GM23248 (cell line): ENCODE measurements around the gene PPEF1.

Experiments used
- EZH2 ChIP-seq: fragments of 200-600 bp; sonication (generic); IDR thresholded peaks from 2 replicates; pipeline ENCODE4 v1.6.1; 2018; ENCODE audit warnings: antibody characterized with exemption, mild to moderate bottlenecking; ENCODE audit not compliant: insufficient read depth, poor library complexity, severe bottlenecking
- EZH2phosphoT487 ChIP-seq: fragments of 200-600 bp; sonication (generic); IDR thresholded peaks from 2 replicates; pipeline ENCODE4 v1.6.1; 2018; ENCODE audit warnings: antibody characterized with exemption, moderate library complexity, mild to moderate bottlenecking, low read depth; ENCODE audit not compliant: insufficient read depth

DNA sequence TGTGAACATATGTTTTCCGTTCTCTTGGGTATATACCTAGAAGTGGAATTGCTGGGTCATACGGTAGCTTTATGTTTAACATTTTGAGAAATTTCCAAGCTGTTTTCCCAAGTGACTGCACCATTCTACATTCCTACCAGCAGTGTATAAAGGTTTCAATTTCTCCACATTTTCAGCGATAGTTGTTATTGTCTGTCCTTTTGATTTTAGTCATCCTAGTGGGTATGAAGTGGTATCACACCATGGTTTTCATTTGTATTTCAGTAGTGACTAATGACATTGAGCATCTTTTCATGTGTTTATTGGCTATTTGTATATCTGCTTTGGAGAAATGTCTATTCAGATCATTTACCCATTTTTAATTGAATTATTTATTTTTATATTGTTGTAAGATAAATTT is 2.4 kb downstream of the PPEF1 start:
- no peak for TF ChIP-seq EZH2
- no peak for TF ChIP-seq EZH2phosphoT487
